GM12874 (cell line): ENCODE data around the gene ZNF19.

Source experiments
- TF ChIP-seq, protein P1 (sequence below): IDR thresholded peaks from 2 replicates; pipeline ENCODE4 v1.5.1; 2011; ENCODE audit warnings: low read depth, mild to moderate bottlenecking, control low read depth, low read length, moderate library complexity; ENCODE audit not compliant: insufficient read depth

The ZNF19 gene

GRCh38 chr16:71430744-71431143 is 58.4 kb downstream of the ZNF19 start:
- TF ChIP-seq, protein P1, sequence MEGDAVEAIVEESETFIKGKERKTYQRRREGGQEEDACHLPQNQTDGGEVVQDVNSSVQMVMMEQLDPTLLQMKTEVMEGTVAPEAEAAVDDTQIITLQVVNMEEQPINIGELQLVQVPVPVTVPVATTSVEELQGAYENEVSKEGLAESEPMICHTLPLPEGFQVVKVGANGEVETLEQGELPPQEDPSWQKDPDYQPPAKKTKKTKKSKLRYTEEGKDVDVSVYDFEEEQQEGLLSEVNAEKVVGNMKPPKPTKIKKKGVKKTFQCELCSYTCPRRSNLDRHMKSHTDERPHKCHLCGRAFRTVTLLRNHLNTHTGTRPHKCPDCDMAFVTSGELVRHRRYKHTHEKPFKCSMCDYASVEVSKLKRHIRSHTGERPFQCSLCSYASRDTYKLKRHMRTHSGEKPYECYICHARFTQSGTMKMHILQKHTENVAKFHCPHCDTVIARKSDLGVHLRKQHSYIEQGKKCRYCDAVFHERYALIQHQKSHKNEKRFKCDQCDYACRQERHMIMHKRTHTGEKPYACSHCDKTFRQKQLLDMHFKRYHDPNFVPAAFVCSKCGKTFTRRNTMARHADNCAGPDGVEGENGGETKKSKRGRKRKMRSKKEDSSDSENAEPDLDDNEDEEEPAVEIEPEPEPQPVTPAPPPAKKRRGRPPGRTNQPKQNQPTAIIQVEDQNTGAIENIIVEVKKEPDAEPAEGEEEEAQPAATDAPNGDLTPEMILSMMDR = no peak

GRCh38 chr16:71429581-71429980 is 59.5 kb downstream of the ZNF19 start:
- TF ChIP-seq, protein P1 = no peak

DNA sequence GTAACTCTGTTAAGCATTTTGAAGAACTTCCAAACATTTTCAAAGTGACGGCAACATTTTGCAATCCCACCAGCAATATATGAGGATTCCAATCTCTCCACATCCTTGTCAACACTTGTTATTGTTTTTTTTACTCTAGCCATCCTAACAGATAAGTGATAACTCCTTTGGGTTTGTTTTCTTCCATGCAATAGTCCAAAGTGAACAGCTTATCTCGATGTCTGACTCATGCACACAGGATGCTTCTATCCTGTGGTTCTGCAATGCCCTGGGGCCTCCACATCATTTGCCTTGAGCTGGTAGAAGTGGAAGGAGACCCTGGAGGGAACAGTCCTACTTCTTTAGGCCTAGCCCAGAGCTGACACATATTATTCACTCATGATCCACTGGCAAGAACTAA is 60.2 kb downstream of the ZNF19 start:
- TF ChIP-seq, protein P1 = no peak

- TF ChIP-seq, protein P1 = no peak
Observed at GRCh38 chr16:71428385-71428784, 60.7 kb downstream of the ZNF19 start.

DNA sequence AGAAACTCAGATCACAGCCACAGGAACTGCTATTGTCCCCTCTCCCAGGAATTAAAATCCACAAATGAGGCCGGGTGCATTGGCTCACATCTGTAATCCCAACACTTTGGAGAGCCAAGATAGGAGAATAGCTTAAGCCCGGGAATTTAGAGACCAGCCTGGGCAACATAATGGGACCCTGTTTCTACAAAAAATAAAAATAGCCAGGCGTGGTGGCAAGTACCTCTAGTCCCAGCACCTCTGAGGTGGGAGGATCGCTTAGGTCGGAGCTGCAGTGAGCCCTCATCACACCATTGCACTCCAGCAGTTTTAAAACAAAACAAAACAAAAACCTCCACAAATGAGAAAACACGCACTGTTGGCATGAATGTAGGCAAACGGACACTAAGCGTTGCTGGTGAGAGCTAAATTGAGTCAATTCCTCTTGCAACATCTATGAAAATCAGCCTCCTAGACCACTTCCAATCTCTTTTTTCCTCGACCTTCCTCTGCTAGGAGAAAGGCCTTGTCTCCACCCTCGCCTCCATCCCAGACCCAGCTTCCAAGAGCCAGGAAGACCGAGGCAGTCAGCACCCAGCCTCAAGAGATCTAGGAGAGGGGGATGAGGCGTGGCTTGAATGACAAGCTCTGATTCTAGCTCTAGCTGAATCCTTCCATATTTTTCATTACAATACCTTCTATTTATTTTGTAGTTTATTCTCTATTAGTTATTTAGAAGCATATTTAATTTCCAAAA is 62.1 kb downstream of the ZNF19 start:
- TF ChIP-seq, protein P1 = no peak

GRCh38 chr16:71426069-71426879 is 62.9 kb downstream of the ZNF19 start:
- TF ChIP-seq, protein P1 = no peak

- TF ChIP-seq, protein P1 = no peak
Observed at GRCh38 chr16:71425746-71426068, 63.4 kb downstream of the ZNF19 start.
